Tibial nerve (tissue), 4 donors: Measurements from ENCODE around the gene GABBR2.

Source experiments
- EP300 ChIP-seq, 2 donors: sonication (generic); formaldehyde crosslinking; IDR thresholded peaks; one replicate each; pipeline ENCODE4 v1.6.1; 2017; ENCODE audit warnings: antibody characterized with exemption in 2 of 2, mild to moderate bottlenecking in 1 of 2
- TF ChIP-seq, protein P1 (sequence below), 5 experiments: fragments of 200-600 bp in 3 of 5; fragments of 450-650 bp in 2 of 5; sonication (generic) in 3 of 5; IDR thresholded peaks; one replicate each; pipeline ENCODE4 v1.5.1; 2016 to 2019; ENCODE audit warnings: antibody characterized with exemption in 5 of 5, mild to moderate bottlenecking in 3 of 5, moderate library complexity in 2 of 5

DNA sequence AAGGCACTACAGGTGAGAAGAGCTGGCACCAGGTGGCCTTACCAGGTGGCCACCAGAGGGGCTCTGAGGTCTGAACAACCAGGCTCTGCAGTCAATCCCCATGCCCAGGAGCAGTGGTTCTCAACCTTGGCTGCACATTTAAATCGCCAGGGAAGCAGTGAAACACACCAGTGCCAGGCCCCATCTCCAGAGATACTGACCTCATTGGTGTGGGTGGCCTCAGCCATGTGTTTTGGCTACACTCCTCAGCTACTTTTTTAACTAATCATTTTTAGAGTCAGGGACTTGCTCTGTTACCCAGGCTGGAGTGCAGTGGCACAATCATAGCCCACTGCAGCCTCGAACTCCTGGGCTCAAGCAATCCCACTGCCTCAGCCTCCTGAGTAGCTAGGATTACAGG, 56.0 kb downstream of the GABBR2 start:
- TF ChIP-seq EP300 (IDR thresholded peaks at IDR 0.05), result no peak
- TF ChIP-seq, protein P1, sequence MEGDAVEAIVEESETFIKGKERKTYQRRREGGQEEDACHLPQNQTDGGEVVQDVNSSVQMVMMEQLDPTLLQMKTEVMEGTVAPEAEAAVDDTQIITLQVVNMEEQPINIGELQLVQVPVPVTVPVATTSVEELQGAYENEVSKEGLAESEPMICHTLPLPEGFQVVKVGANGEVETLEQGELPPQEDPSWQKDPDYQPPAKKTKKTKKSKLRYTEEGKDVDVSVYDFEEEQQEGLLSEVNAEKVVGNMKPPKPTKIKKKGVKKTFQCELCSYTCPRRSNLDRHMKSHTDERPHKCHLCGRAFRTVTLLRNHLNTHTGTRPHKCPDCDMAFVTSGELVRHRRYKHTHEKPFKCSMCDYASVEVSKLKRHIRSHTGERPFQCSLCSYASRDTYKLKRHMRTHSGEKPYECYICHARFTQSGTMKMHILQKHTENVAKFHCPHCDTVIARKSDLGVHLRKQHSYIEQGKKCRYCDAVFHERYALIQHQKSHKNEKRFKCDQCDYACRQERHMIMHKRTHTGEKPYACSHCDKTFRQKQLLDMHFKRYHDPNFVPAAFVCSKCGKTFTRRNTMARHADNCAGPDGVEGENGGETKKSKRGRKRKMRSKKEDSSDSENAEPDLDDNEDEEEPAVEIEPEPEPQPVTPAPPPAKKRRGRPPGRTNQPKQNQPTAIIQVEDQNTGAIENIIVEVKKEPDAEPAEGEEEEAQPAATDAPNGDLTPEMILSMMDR (IDR thresholded peaks at IDR 0.05), result no peak
